ENCODE data around the gene GMPR. TPM values are rescaled to one million over a fixed set of nuclear protein-coding genes. Genes with fewer than 3 reads are reported as not detected.

The GMPR gene
- total and polyA plus RNA-seq, 8 donors, result 4.5 to 25.9 (median 7.0) TPM

DNA sequence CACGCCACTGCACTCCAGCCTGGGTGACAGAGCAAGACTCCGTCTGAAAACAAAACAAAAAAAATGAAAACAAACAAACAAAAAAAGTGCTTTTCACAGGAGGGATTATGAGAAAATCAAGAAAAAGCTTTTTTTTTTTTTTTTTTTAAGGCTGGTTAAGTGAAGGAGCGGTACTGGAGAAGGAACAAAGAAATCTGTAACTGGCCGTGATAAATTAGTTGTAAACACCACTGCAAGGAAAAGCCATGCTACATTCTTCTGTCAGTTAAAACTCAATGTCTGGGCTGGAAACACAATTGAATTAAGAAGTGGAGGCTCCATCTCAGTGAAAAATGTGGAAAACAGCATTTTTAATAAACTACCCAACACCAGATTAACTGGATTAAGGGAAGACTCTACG, 6.3 kb upstream of the GMPR start:
- H3K9me3 ChIP-seq, result no peaks in the 10 kb centered on the region
- DNase-seq, result no peak
- H3K27me3 ChIP-seq, result no peaks in the 10 kb centered on the region
- no peak for FAIRE-seq
- no peaks in the 10 kb centered on the region for H3K36me3 ChIP-seq
- intact Hi-C loops (cut with DNase I), result no loop called here
- TF ChIP-seq, protein P1, sequence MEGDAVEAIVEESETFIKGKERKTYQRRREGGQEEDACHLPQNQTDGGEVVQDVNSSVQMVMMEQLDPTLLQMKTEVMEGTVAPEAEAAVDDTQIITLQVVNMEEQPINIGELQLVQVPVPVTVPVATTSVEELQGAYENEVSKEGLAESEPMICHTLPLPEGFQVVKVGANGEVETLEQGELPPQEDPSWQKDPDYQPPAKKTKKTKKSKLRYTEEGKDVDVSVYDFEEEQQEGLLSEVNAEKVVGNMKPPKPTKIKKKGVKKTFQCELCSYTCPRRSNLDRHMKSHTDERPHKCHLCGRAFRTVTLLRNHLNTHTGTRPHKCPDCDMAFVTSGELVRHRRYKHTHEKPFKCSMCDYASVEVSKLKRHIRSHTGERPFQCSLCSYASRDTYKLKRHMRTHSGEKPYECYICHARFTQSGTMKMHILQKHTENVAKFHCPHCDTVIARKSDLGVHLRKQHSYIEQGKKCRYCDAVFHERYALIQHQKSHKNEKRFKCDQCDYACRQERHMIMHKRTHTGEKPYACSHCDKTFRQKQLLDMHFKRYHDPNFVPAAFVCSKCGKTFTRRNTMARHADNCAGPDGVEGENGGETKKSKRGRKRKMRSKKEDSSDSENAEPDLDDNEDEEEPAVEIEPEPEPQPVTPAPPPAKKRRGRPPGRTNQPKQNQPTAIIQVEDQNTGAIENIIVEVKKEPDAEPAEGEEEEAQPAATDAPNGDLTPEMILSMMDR (IDR thresholded peaks at IDR 0.05), result no peak
- H3K27ac ChIP-seq, result no peak overlapping the region
- 65 to 66% methylated on average over 5 of the region's 5 CpGs for WGBS, 2 donors
- H3K4me1 ChIP-seq, result peaks cover 0 to 11% (median 0%) of the 10 kb centered on the region in 3 donors
- no peak for ATAC-seq
- no peak overlapping the region for H3K4me3 ChIP-seq

DNA sequence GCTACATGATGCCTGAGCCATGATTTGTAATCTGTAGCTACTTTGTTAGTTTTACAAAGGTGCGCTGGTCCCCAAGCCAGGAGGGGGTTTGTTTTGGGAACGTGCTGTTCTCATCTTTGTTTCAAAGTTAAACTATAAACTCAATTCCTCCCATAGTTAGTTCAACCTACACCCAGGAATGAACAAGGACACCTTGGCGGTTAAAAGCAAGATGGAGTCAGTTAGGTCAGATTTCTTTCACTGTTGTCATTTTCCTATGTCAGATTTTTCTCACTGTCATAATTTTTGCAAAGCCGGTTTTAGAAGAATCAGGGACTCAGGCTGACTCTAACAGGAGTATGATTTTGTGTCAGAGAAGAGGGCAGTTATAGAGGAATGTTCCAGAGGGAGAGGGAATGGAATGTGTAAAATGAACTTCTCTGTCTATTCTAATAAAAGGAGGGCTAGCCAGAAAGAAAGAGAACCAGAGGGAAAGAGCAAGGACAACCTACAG, 2.3 kb upstream of the GMPR start:
- Histone ChIP-seq H3K27ac (peak overlapping the region in 2 of 4 donors; percentile 34 to 50), H3K4me1 (peaks cover 8 to 15% (median 8%) of the 10 kb centered on the region in 3 donors), H3K36me3 (no peaks in the 10 kb centered on the region), H3K4me3 (no peak overlapping the region), H3K27me3 (no peaks in the 10 kb centered on the region), H3K9me3 (no peaks in the 10 kb centered on the region)
- FAIRE-seq (no peak), ATAC-seq (no peak), DNase-seq (no peak)
- intact Hi-C loops (cut with DNase I), result no loop called here
- 31 to 33% methylated on average over 4 of the region's 4 CpGs for WGBS, 2 donors
- TF ChIP-seq, protein P1 (IDR thresholded peaks at IDR 0.05), result no peak

DNA sequence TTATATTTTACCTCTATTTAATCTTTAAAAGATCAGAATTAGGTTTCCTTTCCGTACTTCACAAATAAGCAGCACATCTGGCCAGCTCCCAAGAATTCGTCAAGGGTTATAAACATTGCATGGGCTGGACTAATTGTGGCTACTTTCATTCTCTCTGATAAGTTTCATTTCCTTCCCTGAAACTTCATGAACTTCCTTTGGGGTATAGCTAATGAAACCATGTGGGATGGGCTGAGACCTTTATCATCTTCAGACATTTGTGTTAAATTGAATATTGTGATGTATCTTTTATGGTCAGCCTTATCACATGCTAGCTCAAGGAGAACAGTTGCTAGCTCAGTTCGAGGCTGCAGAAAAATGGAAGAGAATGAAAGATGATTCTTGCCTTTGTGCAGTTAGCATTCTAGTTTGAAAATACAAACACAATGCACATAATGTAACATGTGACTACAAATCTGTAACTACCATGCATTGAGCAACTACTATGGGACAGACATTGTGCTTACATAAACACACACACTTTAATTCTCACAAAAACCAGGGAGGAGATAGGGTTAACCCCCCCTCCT, 1.7 kb upstream of the GMPR start:
- H3K9me3 ChIP-seq, result no peaks in the 10 kb centered on the region
- H3K4me1 ChIP-seq, result peaks cover 8 to 15% (median 8%) of the 10 kb centered on the region in 3 donors
- ATAC-seq (no peak), FAIRE-seq (peak; percentile 56), DNase-seq (peak in 2 of 6 donors; percentile 29 to 63)
- TF ChIP-seq, protein P1 (IDR thresholded peaks at IDR 0.05), result no peak
- no peaks in the 10 kb centered on the region for H3K27me3 ChIP-seq
- intact Hi-C loops (cut with DNase I), result no loop called here
- peak overlapping the region in 1 of 4 donors; percentile 9 for H3K4me3 ChIP-seq
- WGBS, 2 donors, result 2 to 4% methylated on average over 3 of the region's 3 CpGs
- no peaks in the 10 kb centered on the region for H3K36me3 ChIP-seq
- H3K27ac ChIP-seq, result peak overlapping the region in 2 of 4 donors; percentile 34 to 50

DNA sequence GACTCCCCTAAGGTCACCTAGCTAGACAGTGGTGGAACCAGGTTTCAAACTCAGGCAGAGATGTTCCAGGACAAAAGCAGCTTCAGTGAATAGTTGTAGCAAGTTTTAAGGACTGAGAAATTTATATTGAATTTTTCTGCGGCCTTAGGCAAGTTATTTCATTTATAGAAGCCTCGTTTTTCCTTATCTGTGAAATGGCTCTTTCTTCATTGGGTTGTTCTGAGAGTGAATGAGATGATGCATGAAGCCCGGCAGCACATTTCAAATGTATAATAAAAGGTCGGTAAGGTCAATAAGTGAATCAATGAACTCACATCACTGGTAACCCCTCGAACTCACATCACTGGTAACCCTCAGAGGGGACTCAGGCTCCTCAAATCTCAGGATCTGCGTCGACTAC, 1.1 kb upstream of the GMPR start:
- Histone ChIP-seq H3K27me3 (no peaks in the 10 kb centered on the region), H3K27ac (peak overlapping the region in 2 of 4 donors; percentile 34 to 50), H3K4me1 (peaks cover 8 to 15% (median 8%) of the 10 kb centered on the region in 3 donors), H3K9me3 (no peaks in the 10 kb centered on the region), H3K4me3 (no peak overlapping the region), H3K36me3 (no peaks in the 10 kb centered on the region)
- intact Hi-C loops (cut with DNase I), result no loop called here
- DNase-seq (no peak), FAIRE-seq (no peak), ATAC-seq (no peak)
- TF ChIP-seq, protein P1 (IDR thresholded peaks at IDR 0.05), result no peak
- WGBS, 2 donors, result 80 to 81% methylated on average over 7 of the region's 7 CpGs
